A549 (cell line): ENCODE results near the gene ADAMTS15. TPM values are rescaled to one million over a fixed set of nuclear protein-coding genes. Genes with fewer than 3 reads are reported as not detected.

ENCODE experiments used
- ATAC-seq, 2 experiments: fragments of 200-7000 bp in 1 of 2; fragments of >200 bp in 1 of 2; cut with Nextera tagmentation in 1 of 2; cut with Tn5 transposase in 1 of 2; 3 replicates each; pipeline versions ENCODE4 v1.8.0 to v1.9.1; 2018 to 2020; ENCODE audit warnings: mild to moderate bottlenecking in 1 of 2, moderate library complexity in 1 of 2
- CTCF ChIA-PET: fragments of 300-600 bp; sonication (Branson Sonifier 250); formaldehyde crosslinking; extraction: SDS; loops from one replicate; lab custom pipeline; 2021; ENCODE audit warnings: antibody characterized with exemption, inconsistent platforms; lab: Yijun Ruan, JAX
- POLR2A ChIA-PET: fragments of 350-600 bp; formaldehyde crosslinking; extraction: SDS; loops from one replicate; lab custom pipeline; 2021; ENCODE audit warnings: antibody characterized with exemption, inconsistent platforms; lab: Yijun Ruan, JAX
- DNase-seq, 2 experiments: peaks; one replicate each; pipeline versions ENCODE4 v3.0.0 to v3.0.0-alpha.2; 2011 to 2016; ENCODE audit warnings: low read depth in 1 of 2, low spot score in 1 of 2
- FAIRE-seq: peaks from 2 replicates; lab custom pipeline; 2011; peaks lifted over from hg19 to GRCh38; lab: Jason Lieb, UNC
- H3K27ac ChIP-seq, 2 experiments: fragments of >200 bp; sonication (Bioruptor Twin); formaldehyde crosslinking; 3 replicates each; pipeline ENCODE4 v1.5.1; 2016 to 2017
- H3K4me1 ChIP-seq: fragments of >200 bp; sonication (Bioruptor Twin); formaldehyde crosslinking; 3 replicates; pipeline ENCODE4 v1.6.1; 2016
- H3K4me2 ChIP-seq: fragments of >200 bp; sonication (Bioruptor Twin); formaldehyde crosslinking; 3 replicates; pipeline ENCODE4 v1.6.1; 2016
- H3K4me3 ChIP-seq: fragments of >200 bp; sonication (Bioruptor Twin); formaldehyde crosslinking; 3 replicates; pipeline ENCODE4 v1.5.1; 2016
- H3K9me3 ChIP-seq: fragments of >200 bp; sonication (Bioruptor Twin); formaldehyde crosslinking; 3 replicates; pipeline ENCODE4 v1.6.1; 2016
- BHLHE40 ChIP-seq: IDR thresholded peaks from 2 replicates; pipeline ENCODE4 v1.6.1; 2012; ENCODE audit warnings: low read depth, low read length, inconsistent platforms
- CBX2 ChIP-seq: fragments of 200-600 bp; sonication (generic); IDR thresholded peaks from 2 replicates; pipeline ENCODE4 v1.6.1; 2016; ENCODE audit warnings: low read depth, mild to moderate bottlenecking, borderline replicate concordance
- EHF ChIP-seq: fragments of 250-450 bp; sonication (Bioruptor Pico); IDR thresholded peaks from 2 replicates; pipeline ENCODE4 v1.5.0; 2020; ENCODE audit warnings: mild to moderate bottlenecking
- EHMT2 ChIP-seq: fragments of 200-600 bp; sonication (generic); IDR thresholded peaks from 2 replicates; pipeline ENCODE4 v1.6.1; 2016; ENCODE audit warnings: antibody characterized with exemption, low read depth, mild to moderate bottlenecking, moderate library complexity
- ESRRA ChIP-seq: fragments of 150-350 bp; IDR thresholded peaks from 2 replicates; pipeline ENCODE4 v1.6.1; 2014; ENCODE audit warnings: mild to moderate bottlenecking, low read length, borderline replicate concordance
- FOSL2 ChIP-seq, 2 experiments: fragments of 450-650 bp in 1 of 2; fragments of >200 bp in 1 of 2; sonication (Bioruptor Twin) in 1 of 2; formaldehyde crosslinking; IDR thresholded peaks; 2 replicates each; pipeline versions ENCODE4 v1.5.0 to v1.6.1; 2016 to 2020; ENCODE audit warnings: mild to moderate bottlenecking in 1 of 2, moderate library complexity in 1 of 2
- GATA3 ChIP-seq: IDR thresholded peaks from 2 replicates; pipeline ENCODE4 v1.6.1; 2012; ENCODE audit warnings: borderline replicate concordance
- HDAC2 ChIP-seq: fragments of 200-600 bp; sonication (generic); IDR thresholded peaks from 2 replicates; pipeline ENCODE4 v1.6.1; 2016
- HOXA7 ChIP-seq: fragments of 250-450 bp; sonication (Bioruptor Pico); IDR thresholded peaks from 2 replicates; pipeline ENCODE4 v1.5.0; 2020; ENCODE audit warnings: mild to moderate bottlenecking, moderate library complexity
- HOXB5 ChIP-seq: fragments of 250-450 bp; sonication (Bioruptor Pico); IDR thresholded peaks from 2 replicates; pipeline ENCODE4 v1.5.0; 2020; ENCODE audit warnings: mild to moderate bottlenecking, moderate library complexity
- JUN ChIP-seq, 2 experiments: fragments of >200 bp; sonication (Bioruptor Twin); formaldehyde crosslinking; IDR thresholded peaks; 2 replicates in 1 of 2; 3 replicates in 1 of 2; pipeline ENCODE4 v1.6.1; 2016 to 2017
- JUNB ChIP-seq: fragments of >200 bp; sonication (Bioruptor Twin); formaldehyde crosslinking; IDR thresholded peaks from 2 replicates; pipeline ENCODE4 v1.6.1; 2016
- KDM1A ChIP-seq: fragments of 200-600 bp; sonication (generic); IDR thresholded peaks from 2 replicates; pipeline ENCODE4 v1.6.1; 2016; ENCODE audit warnings: low read depth, mild to moderate bottlenecking
- KDM5A ChIP-seq: fragments of 200-600 bp; sonication (generic); IDR thresholded peaks from 2 replicates; pipeline ENCODE4 v1.6.1; 2016; ENCODE audit warnings: antibody characterized with exemption, mild to moderate bottlenecking
- MYC ChIP-seq: IDR thresholded peaks from 2 replicates; pipeline ENCODE4 v1.6.1; 2012; ENCODE audit warnings: mild to moderate bottlenecking, inconsistent platforms, low read length, improper control_type of control experiment, borderline replicate concordance
- POLR2A ChIP-seq: IDR thresholded peaks from 2 replicates; pipeline ENCODE4 v1.6.1; 2012; ENCODE audit warnings: mild to moderate bottlenecking, low read length
- POLR2AphosphoS2 ChIP-seq: conservative IDR thresholded peaks from 2 replicates; pipeline ENCODE4 v1.6.1; 2012; ENCODE audit warnings: low read length, improper control_type of control experiment, inconsistent platforms
- RAD21 ChIP-seq, 2 experiments: fragments of >200 bp in 1 of 2; sonication (Bioruptor Twin) in 1 of 2; formaldehyde crosslinking in 1 of 2; IDR thresholded peaks in 1 of 2; conservative IDR thresholded peaks in 1 of 2; 2 replicates in 1 of 2; 3 replicates in 1 of 2; pipeline ENCODE4 v1.6.1; 2012 to 2018; ENCODE audit warnings: inconsistent platforms in 1 of 2
- RCOR1 ChIP-seq: fragments of 150-350 bp; IDR thresholded peaks from 2 replicates; pipeline ENCODE4 v1.6.1; 2014; ENCODE audit warnings: antibody characterized with exemption, low read length, low read depth
- SMC3 ChIP-seq: fragments of >200 bp; sonication (Bioruptor Twin); formaldehyde crosslinking; IDR thresholded peaks from 3 replicates; pipeline ENCODE4 v1.6.1; 2018; ENCODE audit warnings: inconsistent platforms
- SREBF2 ChIP-seq: fragments of 450-650 bp; IDR thresholded peaks from 2 replicates; pipeline ENCODE4 v1.6.1; 2014; ENCODE audit warnings: mild to moderate bottlenecking, moderate library complexity
- TP53 ChIP-seq: fragments of 250-450 bp; sonication (Bioruptor Pico); IDR thresholded peaks from 2 replicates; pipeline ENCODE4 v1.5.0; 2021; ENCODE audit warnings: mild to moderate bottlenecking, moderate library complexity
- ZC3H11A ChIP-seq: fragments of 450-650 bp; IDR thresholded peaks from 2 replicates; pipeline ENCODE4 v1.6.1; 2014; ENCODE audit warnings: antibody characterized with exemption, mild to moderate bottlenecking
- ZFP36 ChIP-seq: fragments of 450-650 bp; IDR thresholded peaks from 2 replicates; pipeline ENCODE4 v1.6.1; 2014; ENCODE audit warnings: borderline replicate concordance; ENCODE audit not compliant: partially characterized antibody
- ZSCAN20 ChIP-seq: fragments of 250-450 bp; sonication (Bioruptor Pico); IDR thresholded peaks from 2 replicates; pipeline ENCODE4 v1.8.0; 2022; ENCODE audit warnings: mild to moderate bottlenecking, moderate library complexity
- WGBS: methylation state at CpG from one replicate; pipeline ENCODE4 v1.1.6; 2017; ENCODE audit errors: missing lambda C conversion rate; 5-methylcytosine and 5-hydroxymethylcytosine counted together
- polyA plus RNA-seq, 4 experiments: library from polyadenylated mRNA; depleted of rRNA in 3 of 4; stranded (reverse); fragments of >200 nt; fragmentation: RNase III in 1 of 4; extraction: RNeasy Plus Mini Kit Qiagen cat#74134 plus additional on column Dnase treatment in 1 of 4; gene quantifications; 2 replicates in 3 of 4; 3 replicates in 1 of 4; pipeline ENCODE4 v1.2.3, GENCODE V29; 2011 to 2017
- TF ChIP-seq, protein P1 (sequence below): IDR thresholded peaks from 2 replicates; pipeline ENCODE4 v1.6.1; 2012
- TF ChIP-seq, protein P2 (sequence below): fragments of 250-450 bp; sonication (Bioruptor Pico); IDR thresholded peaks from 2 replicates; pipeline ENCODE4 v1.5.0; 2021; ENCODE audit warnings: mild to moderate bottlenecking, moderate library complexity, borderline replicate concordance
- TF ChIP-seq, protein P3 (sequence below): fragments of 250-450 bp; sonication (Bioruptor Pico); IDR thresholded peaks from 2 replicates; pipeline ENCODE4 v1.5.0; 2020; ENCODE audit warnings: low read depth, mild to moderate bottlenecking, moderate library complexity
- TF ChIP-seq, protein P4 (sequence below): IDR thresholded peaks from 2 replicates; pipeline ENCODE4 v1.6.1; 2012; ENCODE audit warnings: low read depth, borderline replicate concordance

The ADAMTS15 gene
- polyA plus RNA-seq, 2 of the 4 experiments (the other 2 are of a cell fraction): 2.2 to 4.0 TPM

DNA sequence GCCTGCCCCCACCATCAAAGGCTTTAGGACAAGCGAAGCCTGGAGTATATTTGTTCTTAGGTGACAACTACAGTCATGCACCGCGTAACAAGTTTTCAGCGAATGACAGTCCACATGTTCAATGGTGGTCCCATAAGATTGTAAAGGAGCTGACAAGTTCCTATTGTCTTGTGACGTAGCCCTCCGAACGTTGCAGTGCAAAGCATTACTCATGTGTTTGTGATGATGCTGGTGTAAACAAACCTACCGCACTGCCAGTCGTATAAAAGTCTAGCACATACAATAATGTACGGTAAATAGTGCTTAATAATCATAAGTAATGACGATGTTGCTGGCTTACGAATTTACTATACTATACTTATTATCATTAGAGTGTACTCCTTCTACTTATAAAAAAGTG is 41.3 kb downstream of the ADAMTS15 start:
- no peak overlapping the region for H3K4me3 ChIP-seq
- 85% methylated on average over 12 of the region's 12 CpGs for WGBS
- DNase-seq (no peak), FAIRE-seq (no peak), ATAC-seq (no peak)
- H3K4me2 ChIP-seq: no peak overlapping the region
- H3K4me1 ChIP-seq: no peaks in the 10 kb centered on the region
- no peak for TF ChIP-seq POLR2A
- TF ChIP-seq, protein P1, sequence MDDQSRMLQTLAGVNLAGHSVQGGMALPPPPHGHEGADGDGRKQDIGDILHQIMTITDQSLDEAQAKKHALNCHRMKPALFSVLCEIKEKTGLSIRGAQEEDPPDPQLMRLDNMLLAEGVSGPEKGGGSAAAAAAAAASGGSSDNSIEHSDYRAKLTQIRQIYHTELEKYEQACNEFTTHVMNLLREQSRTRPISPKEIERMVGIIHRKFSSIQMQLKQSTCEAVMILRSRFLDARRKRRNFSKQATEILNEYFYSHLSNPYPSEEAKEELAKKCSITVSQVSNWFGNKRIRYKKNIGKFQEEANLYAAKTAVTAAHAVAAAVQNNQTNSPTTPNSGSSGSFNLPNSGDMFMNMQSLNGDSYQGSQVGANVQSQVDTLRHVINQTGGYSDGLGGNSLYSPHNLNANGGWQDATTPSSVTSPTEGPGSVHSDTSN: no peak
- no peak for TF ChIP-seq CBX2
- TF ChIP-seq MYC: no peak
- no peak for TF ChIP-seq RCOR1
- TF ChIP-seq, protein P2, sequence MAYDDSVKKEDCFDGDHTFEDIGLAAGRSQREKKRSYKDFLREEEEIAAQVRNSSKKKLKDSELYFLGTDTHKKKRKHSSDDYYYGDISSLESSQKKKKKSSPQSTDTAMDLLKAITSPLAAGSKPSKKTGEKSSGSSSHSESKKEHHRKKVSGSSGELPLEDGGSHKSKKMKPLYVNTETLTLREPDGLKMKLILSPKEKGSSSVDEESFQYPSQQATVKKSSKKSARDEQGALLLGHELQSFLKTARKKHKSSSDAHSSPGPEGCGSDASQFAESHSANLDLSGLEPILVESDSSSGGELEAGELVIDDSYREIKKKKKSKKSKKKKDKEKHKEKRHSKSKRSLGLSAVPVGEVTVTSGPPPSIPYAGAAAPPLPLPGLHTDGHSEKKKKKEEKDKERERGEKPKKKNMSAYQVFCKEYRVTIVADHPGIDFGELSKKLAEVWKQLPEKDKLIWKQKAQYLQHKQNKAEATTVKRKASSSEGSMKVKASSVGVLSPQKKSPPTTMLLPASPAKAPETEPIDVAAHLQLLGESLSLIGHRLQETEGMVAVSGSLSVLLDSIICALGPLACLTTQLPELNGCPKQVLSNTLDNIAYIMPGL (CRISPR knock-in tag): no peak
- TF ChIP-seq KDM5A: no peak
- no peak for TF ChIP-seq POLR2AphosphoS2
- no peak for TF ChIP-seq GATA3
- TF ChIP-seq KDM1A: no peak
- no peak for TF ChIP-seq BHLHE40
- no peak for TF ChIP-seq RAD21 (conservative IDR thresholded peaks at IDR 0.05 in 1 of 2, IDR thresholded peaks at IDR 0.05 in 1 of 2)
- no peak for TF ChIP-seq JUNB
- no peak for TF ChIP-seq ZSCAN20 (CRISPR knock-in tag)
- TF ChIP-seq HDAC2: no peak
- TF ChIP-seq, protein P3, sequence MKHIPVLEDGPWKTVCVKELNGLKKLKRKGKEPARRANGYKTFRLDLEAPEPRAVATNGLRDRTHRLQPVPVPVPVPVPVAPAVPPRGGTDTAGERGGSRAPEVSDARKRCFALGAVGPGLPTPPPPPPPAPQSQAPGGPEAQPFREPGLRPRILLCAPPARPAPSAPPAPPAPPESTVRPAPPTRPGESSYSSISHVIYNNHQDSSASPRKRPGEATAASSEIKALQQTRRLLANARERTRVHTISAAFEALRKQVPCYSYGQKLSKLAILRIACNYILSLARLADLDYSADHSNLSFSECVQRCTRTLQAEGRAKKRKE (CRISPR knock-in tag): no peak
- TF ChIP-seq EHMT2: no peak
- TF ChIP-seq ESRRA: no peak
- TF ChIP-seq, protein P4, sequence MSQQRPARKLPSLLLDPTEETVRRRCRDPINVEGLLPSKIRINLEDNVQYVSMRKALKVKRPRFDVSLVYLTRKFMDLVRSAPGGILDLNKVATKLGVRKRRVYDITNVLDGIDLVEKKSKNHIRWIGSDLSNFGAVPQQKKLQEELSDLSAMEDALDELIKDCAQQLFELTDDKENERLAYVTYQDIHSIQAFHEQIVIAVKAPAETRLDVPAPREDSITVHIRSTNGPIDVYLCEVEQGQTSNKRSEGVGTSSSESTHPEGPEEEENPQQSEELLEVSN: no peak
- CTCF ChIA-PET: interaction anchor here (0.8 to 2.0 kb wide), 2 partner anchors 11 to 372 kb away, joined by 3 to 5 read pairs; no protein-coding TSS in a partner anchor
- H3K27ac ChIP-seq: no peak overlapping the region
- H3K9me3 ChIP-seq: no peaks in the 10 kb centered on the region
- POLR2A ChIA-PET: no interaction called here

DNA sequence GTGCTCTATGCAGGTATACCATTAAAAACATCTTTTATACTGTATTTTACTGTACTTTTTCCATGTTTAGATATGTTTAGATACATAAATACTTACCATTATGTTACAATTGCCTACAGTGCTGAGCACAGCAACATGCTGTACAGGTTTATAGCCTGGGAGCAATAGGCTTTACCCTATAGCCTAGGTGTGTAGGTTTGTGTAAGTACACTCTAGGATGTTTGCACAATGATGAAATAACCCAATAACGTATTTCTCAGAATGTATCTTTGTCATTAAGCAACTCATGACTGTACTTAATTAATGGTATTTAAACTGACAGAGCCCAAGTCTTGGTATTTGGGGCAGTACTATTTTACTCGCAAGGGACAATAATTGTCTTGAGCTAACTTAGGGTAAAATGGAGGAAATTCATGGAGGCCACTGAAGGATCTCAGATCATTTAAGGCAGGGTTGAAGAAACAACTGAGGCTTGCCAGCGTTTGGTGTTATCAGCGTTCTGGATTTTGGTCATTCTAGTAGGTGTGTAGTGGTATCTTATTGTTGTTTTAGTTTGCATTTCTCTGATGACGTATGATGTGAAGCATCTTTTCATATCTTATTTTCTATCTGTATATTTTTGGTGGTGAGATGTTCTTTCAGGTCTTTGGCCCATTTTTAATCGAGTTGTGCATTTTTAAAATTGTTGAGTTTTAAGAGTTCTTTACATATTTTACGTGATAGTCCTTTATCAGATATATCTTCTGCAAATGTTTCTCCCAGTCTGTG is 42.4 kb downstream of the ADAMTS15 start:
- WGBS: 76% methylated on average over 7 of the region's 7 CpGs
- FAIRE-seq: no peak
- POLR2A ChIA-PET: no interaction called here

More for the DNA sequence above, 42.4 kb downstream of the ADAMTS15 start:
- DNase-seq (no peak), ATAC-seq (no peak)
- H3K4me2 ChIP-seq: no peak overlapping the region
- no peak overlapping the region for H3K27ac ChIP-seq
- no peaks in the 10 kb centered on the region for H3K9me3 ChIP-seq
- H3K4me3 ChIP-seq: no peak overlapping the region
- CTCF ChIA-PET: interaction anchor here (2.0 kb wide), 1 partner anchor 371 kb away, joined by 5 read pairs; no protein-coding TSS in a partner anchor
- TF ChIP-seq EHF (CRISPR knock-in tag) (no peak), SMC3 (no peak), ZFP36 (no peak), RAD21 (conservative IDR thresholded peaks at IDR 0.05 in 1 of 2, IDR thresholded peaks at IDR 0.05 in 1 of 2) (no peak), HOXA7 (CRISPR knock-in tag) (no peak), JUN (IDR thresholded peaks at IDR 0.05) (no peak), ZSCAN20 (CRISPR knock-in tag) (no peak), HOXB5 (CRISPR knock-in tag) (no peak), TP53 (CRISPR knock-in tag) (no peak), ZC3H11A (no peak), FOSL2 (IDR thresholded peaks at IDR 0.05) (no peak), FOSL2 (CRISPR knock-in tag; IDR thresholded peaks at IDR 0.05) (no peak), RCOR1 (no peak), ESRRA (no peak), SREBF2 (no peak)
- no peaks in the 10 kb centered on the region for H3K4me1 ChIP-seq
